Mesendoderm (in vitro differentiated cells): Measurements from ENCODE around the gene AFF3.

ENCODE experiments used
- DNase-seq: peaks from one replicate; pipeline ENCODE4 v3.0.0; 2013
- H2AK5ac ChIP-seq: 2 replicates; pipeline ENCODE4 v1.6.1; 2013; ENCODE audit warnings: low read length, inconsistent platforms
- H2BK120ac ChIP-seq: 2 replicates; pipeline ENCODE4 v1.6.1; 2013; ENCODE audit warnings: low read depth, mild to moderate bottlenecking, low read length, moderate library complexity, mixed read lengths
- H2BK15ac ChIP-seq: replicated peaks from 2 replicates; pipeline ENCODE4 v1.6.1; 2013; ENCODE audit warnings: low read depth, mild to moderate bottlenecking, moderate library complexity
- H2BK5ac ChIP-seq: 2 replicates; pipeline ENCODE4 v1.6.1; 2013; ENCODE audit warnings: low read length, inconsistent platforms
- H3K18ac ChIP-seq: 2 replicates; pipeline ENCODE4 v1.6.1; 2013; ENCODE audit warnings: mild to moderate bottlenecking, low read length, mixed read lengths
- H3K23ac ChIP-seq: one replicate; pipeline ENCODE4 v1.6.1; 2013; ENCODE audit warnings: low read length
- H3K27ac ChIP-seq: 2 replicates; pipeline ENCODE4 v1.5.1; 2013; ENCODE audit warnings: low read depth, mild to moderate bottlenecking, inconsistent platforms, low read length, moderate library complexity
- H3K27me3 ChIP-seq: 2 replicates; pipeline ENCODE4 v1.6.1; 2013; ENCODE audit warnings: low read length, control low read depth, mild to moderate bottlenecking, inconsistent platforms; ENCODE audit not compliant: insufficient read depth, poor library complexity
- H3K36me3 ChIP-seq: 2 replicates; pipeline ENCODE4 v1.6.1; 2013; ENCODE audit warnings: low read length, inconsistent platforms; ENCODE audit not compliant: control insufficient read depth, insufficient read depth
- H3K4ac ChIP-seq: one replicate; pipeline ENCODE4 v1.6.1; 2013; ENCODE audit warnings: low read depth, mild to moderate bottlenecking, low read length, moderate library complexity
- H3K4me1 ChIP-seq: 2 replicates; pipeline ENCODE4 v1.6.1; 2013; ENCODE audit warnings: low read depth, low read length, inconsistent platforms; ENCODE audit not compliant: control insufficient read depth
- H3K4me2 ChIP-seq: 2 replicates; pipeline ENCODE4 v1.6.1; 2013; ENCODE audit warnings: low read length
- H3K4me3 ChIP-seq: 2 replicates; pipeline ENCODE4 v1.5.1; 2013; ENCODE audit warnings: mild to moderate bottlenecking, low read length
- H3K56ac ChIP-seq: one replicate; pipeline ENCODE4 v1.6.1; 2013; ENCODE audit warnings: low read length
- H3K79me1 ChIP-seq: 2 replicates; pipeline ENCODE4 v1.6.1; 2013; ENCODE audit warnings: low read length, inconsistent platforms
- H3K79me2 ChIP-seq: 2 replicates; pipeline ENCODE4 v1.6.1; 2013; ENCODE audit warnings: mild to moderate bottlenecking, low read length; ENCODE audit not compliant: control insufficient read depth, insufficient read depth
- H3K9ac ChIP-seq: 2 replicates; pipeline ENCODE4 v1.6.1; 2013; ENCODE audit warnings: low read length, inconsistent platforms
- H4K5ac ChIP-seq: one replicate; pipeline ENCODE4 v1.6.1; 2013; ENCODE audit warnings: low read length
- H4K8ac ChIP-seq: one replicate; pipeline ENCODE4 v1.6.1; 2013; ENCODE audit warnings: low read depth, mild to moderate bottlenecking, control low read depth, low read length, moderate library complexity
- WGBS: extraction: QIAGEN DNeasy Blood & Tissue Kit; methylation state at CpG from one replicate; pipeline ENCODE4 v1.1.7; 2013; ENCODE audit warnings: low lambda C conversion rate, missing lambda C conversion rate; ENCODE audit not compliant: insufficient coverage; ENCODE audit errors: extremely low coverage; 5-methylcytosine and 5-hydroxymethylcytosine counted together

The AFF3 gene

DNA sequence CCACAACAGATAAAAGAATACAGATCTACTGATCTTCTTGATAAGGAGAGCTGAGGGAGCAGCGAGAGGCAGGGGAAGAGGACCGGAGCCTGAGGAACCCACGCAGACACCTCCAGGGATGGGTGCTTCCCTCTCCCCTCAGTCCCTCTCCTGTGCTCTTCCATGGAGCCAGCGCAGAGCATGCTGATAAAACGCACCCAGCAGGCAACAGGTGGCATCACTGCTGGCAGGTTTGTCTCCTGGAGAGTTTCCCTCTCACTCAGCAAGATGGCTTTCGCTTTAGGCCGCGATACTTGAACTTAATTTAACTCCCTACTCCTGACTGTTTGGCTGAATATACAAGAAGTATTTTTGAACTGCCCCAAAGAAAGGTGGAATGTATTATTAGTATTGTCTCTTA is 489.5 kb downstream of the AFF3 start:
- Histone ChIP-seq H3K27me3 (no peaks in the 10 kb centered on the region), H3K79me2 (no peaks in the 10 kb centered on the region), H3K9ac (no peak overlapping the region), H2AK5ac (no peak overlapping the region), H3K4me1 (peaks cover 10% of the 10 kb centered on the region), H3K4me3 (no peak overlapping the region), H2BK5ac (no peak overlapping the region), H4K5ac (no peak overlapping the region), H3K27ac (no peak overlapping the region), H4K8ac (no peak overlapping the region), H3K4ac (no peak overlapping the region), H2BK15ac (no peak overlapping the region), H3K4me2 (no peak overlapping the region), H3K36me3 (no peaks in the 10 kb centered on the region), H3K56ac (no peak overlapping the region), H2BK120ac (no peak overlapping the region), H3K79me1 (no peaks in the 10 kb centered on the region), H3K23ac (no peak overlapping the region), H3K18ac (no peak overlapping the region)
- no CpG with 5 or more reads among the region's 8 CpGs for WGBS
- no peak for DNase-seq

DNA sequence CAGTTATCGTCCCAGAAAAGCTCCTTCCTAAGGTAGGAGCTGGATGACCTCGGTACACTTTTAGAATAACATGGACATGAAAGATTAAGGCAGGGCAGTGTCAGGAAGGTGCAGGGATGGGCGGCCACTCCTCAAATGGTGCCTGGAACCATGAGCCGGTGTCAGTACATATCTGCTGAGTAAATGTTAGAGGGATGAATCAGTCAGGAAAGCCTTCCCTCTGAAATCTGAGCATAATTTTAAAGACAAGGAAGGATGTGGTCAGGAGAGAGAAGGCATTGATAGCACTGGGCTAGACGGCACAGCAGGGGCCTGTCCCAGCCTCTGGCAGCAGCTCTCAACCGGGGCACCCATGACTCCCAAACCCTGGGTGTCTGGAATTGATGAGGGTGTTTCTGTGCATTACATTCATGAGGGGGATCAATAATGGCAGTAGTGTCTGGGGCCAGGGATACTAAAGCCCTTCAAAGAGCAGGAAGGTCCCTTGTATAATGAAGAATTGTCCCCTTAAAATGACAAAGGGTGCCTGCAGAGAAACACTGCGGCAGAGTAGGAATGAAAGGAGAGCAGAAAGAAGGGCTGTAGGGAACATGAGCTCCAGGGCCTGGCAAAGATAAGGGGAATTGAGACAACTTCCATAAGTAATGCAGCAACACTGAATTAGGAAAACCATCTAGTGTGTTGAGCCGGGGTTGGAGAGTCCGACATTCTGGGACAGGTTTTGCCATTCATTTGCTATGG is 490.3 kb downstream of the AFF3 start:
- Histone ChIP-seq H3K23ac (no peak overlapping the region), H3K36me3 (no peaks in the 10 kb centered on the region), H3K18ac (no peak overlapping the region), H3K4ac (no peak overlapping the region), H2BK5ac (no peak overlapping the region), H3K27me3 (no peaks in the 10 kb centered on the region), H4K5ac (no peak overlapping the region), H3K9ac (no peak overlapping the region), H3K79me2 (no peaks in the 10 kb centered on the region), H3K27ac (peak overlapping the region; percentile 17), H2AK5ac (no peak overlapping the region), H3K56ac (no peak overlapping the region), H3K79me1 (no peaks in the 10 kb centered on the region), H4K8ac (no peak overlapping the region), H2BK120ac (no peak overlapping the region), H2BK15ac (no peak overlapping the region), H3K4me1 (peaks cover 10% of the 10 kb centered on the region), H3K4me3 (no peak overlapping the region), H3K4me2 (no peak overlapping the region)
- no CpG with 5 or more reads among the region's 9 CpGs for WGBS
- peak; percentile 19 for DNase-seq

DNA sequence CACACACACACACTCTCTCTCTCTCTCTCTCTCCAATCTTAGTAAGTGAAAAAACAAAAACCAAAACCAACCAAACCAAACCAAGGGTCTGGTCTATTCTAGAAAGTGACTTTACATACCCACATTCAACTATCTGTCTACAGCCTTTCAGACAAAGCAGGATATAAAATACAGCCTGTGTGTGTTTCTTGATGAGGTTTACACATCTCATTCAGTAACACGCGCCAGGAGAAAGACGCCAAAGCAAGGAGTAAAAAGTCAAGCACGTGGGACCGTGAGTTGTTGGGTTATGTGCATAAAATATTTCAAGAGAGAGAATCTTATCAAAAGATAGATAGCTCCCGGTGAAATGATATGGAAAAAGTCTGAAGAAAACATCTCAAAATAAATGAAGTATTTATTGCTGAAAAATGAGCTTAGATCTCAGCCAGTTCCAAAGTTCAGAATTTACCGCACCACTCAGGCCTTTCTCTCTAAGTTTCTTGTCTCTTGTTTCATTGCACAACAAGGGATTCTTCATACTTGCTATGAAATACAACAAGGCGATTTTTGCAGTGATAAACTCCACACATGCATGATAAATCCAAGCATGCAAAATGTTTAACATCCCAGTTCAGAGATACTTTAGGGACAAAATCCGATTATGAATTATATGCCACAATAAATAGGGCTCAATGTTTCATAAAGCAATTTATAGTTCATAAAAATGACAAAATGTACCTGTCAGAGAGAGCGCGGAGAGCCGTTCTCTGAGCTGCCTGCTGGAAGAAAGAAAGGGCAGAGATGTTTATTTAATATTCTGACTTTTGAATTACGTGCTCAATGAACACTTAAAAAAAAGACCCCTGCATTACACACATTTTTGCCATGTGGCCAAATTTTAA is 493.2 kb downstream of the AFF3 start:
- H2BK15ac ChIP-seq, result no peak overlapping the region
- H3K23ac ChIP-seq, result no peak overlapping the region
- H3K9ac ChIP-seq, result no peak overlapping the region
- no peak overlapping the region for H3K27ac ChIP-seq
- H2BK120ac ChIP-seq, result no peak overlapping the region
- no peaks in the 10 kb centered on the region for H3K79me1 ChIP-seq
- no peak for DNase-seq
- WGBS, result no CpG with 5 or more reads among the region's 13 CpGs
- H3K4me3 ChIP-seq, result no peak overlapping the region
- H3K4me1 ChIP-seq, result peaks cover 10% of the 10 kb centered on the region
- no peak overlapping the region for H4K5ac ChIP-seq
- no peak overlapping the region for H3K18ac ChIP-seq
- H2AK5ac ChIP-seq, result no peak overlapping the region
- no peak overlapping the region for H3K56ac ChIP-seq
- no peak overlapping the region for H3K4me2 ChIP-seq
- no peak overlapping the region for H4K8ac ChIP-seq
- H3K36me3 ChIP-seq, result no peaks in the 10 kb centered on the region
- no peak overlapping the region for H2BK5ac ChIP-seq
- H3K79me2 ChIP-seq, result no peaks in the 10 kb centered on the region
- no peak overlapping the region for H3K4ac ChIP-seq
- no peaks in the 10 kb centered on the region for H3K27me3 ChIP-seq

DNA sequence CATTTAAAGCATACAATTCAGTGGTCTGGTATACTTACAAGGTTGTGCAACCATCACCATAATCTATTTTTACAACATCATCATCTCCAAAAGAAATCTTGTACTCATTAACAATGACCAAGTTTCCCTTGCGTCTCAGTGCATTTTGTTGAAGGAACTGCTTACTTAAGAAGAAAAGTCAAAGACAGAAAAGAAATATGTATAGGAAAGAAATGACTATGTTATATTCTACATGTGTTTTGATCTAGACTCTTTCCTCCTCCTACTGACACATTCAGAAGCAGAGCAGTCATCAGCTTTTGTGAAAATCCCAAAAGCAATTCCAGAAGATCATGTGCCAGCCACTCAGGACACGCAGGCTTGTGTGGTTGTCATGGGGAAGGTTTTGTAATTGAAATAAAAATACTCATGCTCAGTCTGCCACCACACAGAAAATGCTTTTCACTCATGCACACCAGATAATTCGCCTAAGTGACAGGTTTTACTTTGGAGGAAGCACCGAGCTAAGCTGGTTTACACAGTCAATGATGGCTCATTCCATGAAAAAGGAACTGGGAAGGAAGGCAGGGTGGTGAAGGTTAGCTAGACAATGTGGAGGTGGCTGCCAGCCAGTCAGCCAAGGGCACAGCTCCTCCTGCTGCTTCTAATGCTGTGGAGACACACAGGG is 494.1 kb downstream of the AFF3 start:
- H3K79me2 ChIP-seq, result no peaks in the 10 kb centered on the region
- DNase-seq, result no peak
- WGBS, result no CpG with 5 or more reads among the region's 4 CpGs
- peaks cover 10% of the 10 kb centered on the region for H3K4me1 ChIP-seq
- H3K4me2 ChIP-seq, result no peak overlapping the region
- H3K56ac ChIP-seq, result no peak overlapping the region
- H3K27me3 ChIP-seq, result no peaks in the 10 kb centered on the region
- no peak overlapping the region for H3K4me3 ChIP-seq
- no peak overlapping the region for H4K5ac ChIP-seq
- H2BK120ac ChIP-seq, result no peak overlapping the region
- no peak overlapping the region for H3K27ac ChIP-seq
- no peak overlapping the region for H3K18ac ChIP-seq
- H3K79me1 ChIP-seq, result no peaks in the 10 kb centered on the region
- no peak overlapping the region for H3K23ac ChIP-seq
- H3K36me3 ChIP-seq, result no peaks in the 10 kb centered on the region
- H3K4ac ChIP-seq, result no peak overlapping the region
- no peak overlapping the region for H3K9ac ChIP-seq
- no peak overlapping the region for H4K8ac ChIP-seq
- H2BK15ac ChIP-seq, result no peak overlapping the region
- H2AK5ac ChIP-seq, result no peak overlapping the region
- no peak overlapping the region for H2BK5ac ChIP-seq

DNA sequence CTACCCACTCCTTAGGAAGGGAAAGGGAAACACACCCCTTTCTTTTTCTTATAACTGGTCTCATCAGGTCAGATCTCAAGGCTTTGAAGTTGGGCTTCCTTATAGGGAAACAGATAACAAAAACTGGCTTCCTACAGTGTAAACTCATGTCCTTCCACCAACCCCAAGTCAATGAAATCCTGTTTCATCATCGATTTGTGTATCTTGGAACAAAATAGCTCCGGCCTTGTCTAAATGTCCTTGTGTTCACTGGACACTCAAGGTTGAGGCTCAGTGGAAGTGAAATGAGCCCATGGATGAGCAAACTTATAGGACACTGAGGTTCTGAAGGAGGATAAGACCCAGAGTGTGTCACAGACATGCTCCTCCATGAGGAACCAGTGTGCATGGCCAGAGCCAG is 496.4 kb downstream of the AFF3 start:
- no peak overlapping the region for H3K18ac ChIP-seq
- no peaks in the 10 kb centered on the region for H3K79me2 ChIP-seq
- H2AK5ac ChIP-seq, result no peak overlapping the region
- no peak overlapping the region for H3K4me2 ChIP-seq
- no peak overlapping the region for H3K56ac ChIP-seq
- no peak overlapping the region for H2BK5ac ChIP-seq
- H3K9ac ChIP-seq, result no peak overlapping the region
- no peak overlapping the region for H4K5ac ChIP-seq
- DNase-seq, result no peak
- no peak overlapping the region for H3K4me3 ChIP-seq
- no peaks in the 10 kb centered on the region for H3K27me3 ChIP-seq
- H2BK120ac ChIP-seq, result no peak overlapping the region
- H3K4me1 ChIP-seq, result no peaks in the 10 kb centered on the region
- no peak overlapping the region for H3K27ac ChIP-seq
- no peak overlapping the region for H2BK15ac ChIP-seq
- no peak overlapping the region for H3K23ac ChIP-seq
- no peaks in the 10 kb centered on the region for H3K79me1 ChIP-seq
- H3K4ac ChIP-seq, result no peak overlapping the region
- H4K8ac ChIP-seq, result no peak overlapping the region
- no CpG with 5 or more reads among the region's 2 CpGs for WGBS
- H3K36me3 ChIP-seq, result no peaks in the 10 kb centered on the region
